GM20000 (cell line): Measurements from ENCODE around the gene MRPL24.

Experiments used
- DNase-seq: peaks from one replicate; pipeline ENCODE4 v3.0.0; 2012; ENCODE audit warnings: low spot score
- CTCF ChIP-seq: IDR thresholded peaks from 2 replicates; pipeline ENCODE4 v1.5.1; 2012; ENCODE audit warnings: mild to moderate bottlenecking, control low read depth; ENCODE audit errors: extremely low read depth, missing control alignments

The MRPL24 gene

GRCh38 chr1:156776942-156777341, 36.1 kb upstream of the MRPL24 start:
- DNase-seq: no peak
- TF ChIP-seq CTCF: no peak

DNA sequence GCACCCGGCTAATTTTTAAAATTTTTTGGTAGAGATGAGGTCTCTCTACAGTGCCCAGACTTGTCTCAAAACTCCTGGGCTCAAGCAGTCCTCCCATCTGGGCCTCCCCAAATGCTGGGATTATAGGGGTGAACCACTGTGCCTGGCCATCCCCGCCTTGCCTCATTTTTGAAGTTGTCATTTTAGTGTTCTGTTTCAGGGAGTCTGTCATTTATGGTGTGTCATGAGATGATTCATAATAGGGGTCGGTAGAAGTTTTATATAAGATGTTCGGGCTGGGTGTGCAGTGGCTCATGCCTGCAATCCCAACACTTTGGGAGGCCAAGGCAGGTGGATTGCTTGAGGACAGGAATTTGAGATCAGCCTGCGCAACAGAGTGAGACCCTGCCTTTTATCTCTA, 34.9 kb upstream of the MRPL24 start:
- no peak for TF ChIP-seq CTCF
- no peak for DNase-seq

- no peak for TF ChIP-seq CTCF
- DNase-seq: no peak
These were observed 32.7 kb upstream of the MRPL24 start for GRCh38 chr1:156773607-156774006.

DNA sequence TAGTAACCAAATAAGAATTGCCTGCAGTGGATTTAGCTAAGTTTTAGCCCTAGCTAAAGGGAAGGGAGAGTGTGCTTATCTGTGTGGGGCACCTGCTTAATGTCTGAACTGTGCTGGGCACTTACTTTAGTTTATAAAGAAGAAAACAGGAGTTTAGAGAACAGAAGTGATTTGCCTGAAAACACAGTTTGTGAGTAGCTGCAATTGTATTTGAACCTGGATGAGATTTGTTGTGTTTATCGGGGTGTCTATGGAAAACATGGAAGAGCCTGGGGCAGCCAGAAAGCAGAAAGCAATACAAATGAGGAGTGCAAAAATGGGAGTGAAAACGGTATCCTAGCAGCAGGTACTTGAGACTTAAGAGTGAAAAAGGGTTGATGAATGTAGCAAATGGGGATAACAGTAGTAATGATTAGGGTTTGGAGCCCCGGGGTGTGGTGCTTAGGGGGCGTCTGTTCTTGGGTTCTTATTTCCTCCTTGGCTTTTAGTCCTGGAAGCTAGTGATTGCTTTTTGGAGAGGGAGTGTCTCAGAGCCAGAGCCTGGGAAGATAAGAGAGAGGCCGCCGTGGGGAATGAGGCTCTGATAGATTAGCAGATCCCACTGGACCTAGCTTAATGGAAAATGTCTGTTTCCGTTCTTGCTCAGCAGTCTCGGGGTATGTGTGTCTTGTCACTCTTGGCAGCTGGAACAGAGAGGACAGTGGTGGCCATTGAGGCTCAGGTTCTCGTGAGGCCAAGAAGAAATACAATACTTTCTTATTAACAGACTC, 32.0 kb upstream of the MRPL24 start:
- no peak for TF ChIP-seq CTCF
- no peak for DNase-seq

DNA sequence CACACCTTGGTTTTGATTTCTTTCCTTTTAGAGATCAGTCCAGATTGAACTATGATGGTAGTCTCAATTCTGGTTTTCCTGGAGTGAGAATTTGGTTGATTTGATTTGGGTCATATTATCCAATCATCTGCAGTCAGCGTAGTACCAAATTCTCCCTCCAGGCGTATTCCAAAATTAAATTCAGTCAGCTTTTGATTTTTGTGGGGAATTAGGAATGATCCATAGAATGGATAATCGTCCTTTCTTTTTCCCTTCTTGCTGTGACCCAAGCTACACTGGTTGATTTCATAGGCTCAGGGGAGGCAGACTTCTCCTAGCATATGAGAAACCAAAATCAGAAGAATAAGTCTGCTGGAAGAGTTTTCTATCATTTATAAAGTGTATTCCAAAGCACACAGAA, 31.3 kb upstream of the MRPL24 start:
- no peak for DNase-seq
- TF ChIP-seq CTCF: no peak

DNA sequence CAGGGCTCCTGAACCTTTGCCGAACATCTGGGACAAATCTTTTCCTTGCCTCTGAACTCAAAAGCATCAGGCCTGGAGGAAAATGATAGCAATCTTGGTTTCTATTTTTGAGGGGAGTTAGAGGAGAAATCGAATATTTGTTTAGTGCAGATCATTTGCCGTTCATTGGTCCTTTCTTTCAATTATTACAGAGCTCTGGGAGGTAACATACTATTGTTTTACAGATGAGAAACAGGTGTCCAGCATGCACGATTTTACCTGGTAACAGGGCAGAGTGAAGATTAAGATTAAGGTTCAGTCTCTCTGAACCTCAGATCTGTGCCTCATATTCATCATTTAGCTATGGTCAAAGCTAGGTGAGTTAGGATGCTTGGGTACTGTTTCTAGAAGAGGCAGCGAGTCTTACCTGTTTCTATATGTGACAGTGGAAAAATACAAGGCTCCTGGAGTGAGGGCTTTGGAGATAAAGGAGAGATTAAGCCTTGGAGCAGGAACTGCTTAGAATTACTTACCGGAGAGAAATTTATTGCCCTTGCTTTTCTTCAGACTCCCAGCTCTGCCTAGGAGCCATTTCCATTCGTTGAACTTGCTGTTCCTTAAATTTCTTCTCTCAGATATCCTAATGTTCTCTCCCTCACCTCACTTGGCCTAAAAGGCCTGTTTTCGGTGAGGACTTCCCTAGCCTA, 27.9 kb upstream of the MRPL24 start:
- DNase-seq: no peak
- TF ChIP-seq CTCF: no peak

DNA sequence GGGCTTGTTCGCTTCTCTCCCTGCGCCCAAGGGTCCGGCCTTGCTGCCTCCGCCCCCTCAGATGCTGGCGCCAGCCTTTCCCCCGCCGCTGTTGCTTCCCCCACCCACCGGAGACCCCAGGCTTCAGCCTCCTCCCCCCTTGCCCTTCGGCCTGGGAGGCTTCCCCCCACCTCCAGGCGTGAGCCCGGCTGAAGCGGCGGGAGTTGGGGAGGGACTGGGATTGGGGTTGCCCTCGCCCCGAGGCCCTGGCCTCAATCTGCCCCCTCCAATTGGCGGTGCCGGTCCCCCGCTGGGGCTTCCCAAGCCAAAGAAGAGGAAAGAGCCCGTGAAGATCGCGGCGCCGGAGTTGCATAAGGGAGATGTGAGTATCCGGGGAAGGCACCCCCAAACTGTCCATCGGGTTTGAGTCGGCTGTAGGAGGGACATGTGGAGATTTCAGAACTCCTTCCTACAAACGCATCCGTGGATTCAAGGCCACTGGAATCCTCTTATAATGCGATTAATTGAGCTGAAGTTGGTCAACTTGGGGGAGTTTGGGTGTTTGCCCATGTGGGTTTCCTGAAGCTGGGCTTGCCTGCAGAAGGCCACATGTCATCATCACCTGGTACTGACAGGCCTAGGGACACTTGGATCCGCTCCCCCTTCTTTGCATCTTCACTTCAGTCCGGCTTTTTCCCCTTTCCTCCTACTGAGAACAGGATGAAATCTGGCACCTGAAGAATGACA, 27.2 kb upstream of the MRPL24 start:
- no peak for DNase-seq

More for the DNA sequence above, 27.2 kb upstream of the MRPL24 start:
- no peak for TF ChIP-seq CTCF
